HPDE6-E6E7 (cell line): ENCODE data around the gene NUP153.
"Not testable (repeated sequence)": the region's sequence is repeated elsewhere in the genome, so short reads cannot be mapped to it uniquely, and the experiment has no call there.

Experiments used
- DNase-seq: peaks from one replicate; pipeline ENCODE4 v3.0.0; 2011; ENCODE audit warnings: missing footprints; ENCODE audit errors: extremely low spot score

The NUP153 gene

DNA sequence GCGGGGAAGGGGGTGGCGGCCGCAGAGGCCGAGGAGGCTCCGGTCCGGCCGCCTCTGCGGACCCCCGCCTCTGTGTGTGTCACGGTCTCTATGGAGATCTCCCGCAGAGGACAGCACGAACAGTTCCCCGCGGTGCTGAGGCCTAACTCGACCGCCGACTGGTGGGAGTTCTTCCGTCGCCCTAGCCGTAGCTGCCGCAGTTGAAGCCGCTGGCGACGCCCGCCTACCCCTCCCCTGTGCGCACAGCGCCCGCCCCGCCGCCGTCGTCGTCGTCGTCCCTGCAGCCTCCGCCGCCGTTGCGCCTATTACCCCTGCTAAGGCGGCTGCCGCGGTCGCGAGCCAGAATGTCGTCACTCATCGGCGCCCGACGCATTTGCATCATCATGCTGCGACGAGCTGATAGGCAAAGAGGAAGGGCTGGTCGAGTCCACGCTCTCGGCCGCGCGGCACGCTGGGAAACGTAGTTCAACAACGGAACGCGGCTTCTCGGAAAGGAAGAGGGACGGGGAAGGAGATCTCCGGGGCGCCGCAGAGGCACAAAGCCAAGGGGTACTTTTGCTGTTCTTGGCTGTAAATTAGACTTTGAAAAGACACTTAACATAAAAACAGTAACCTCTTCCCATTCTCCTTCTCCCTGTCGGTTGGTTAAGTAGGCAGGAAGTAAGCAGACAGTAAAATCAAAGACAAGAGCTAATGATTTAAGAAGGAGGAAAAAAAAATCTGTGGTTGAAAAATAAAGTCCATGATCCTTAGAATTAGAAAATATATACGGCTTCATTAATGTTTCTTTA lies at the start of gene NUP153:
Gene NUP153 (minus strand): TSS at position 346 of the 791 bp plus-strand sequence. CDS start 538 bp downstream, outside the sequence.
- peak; percentile 91 for DNase-seq

GRCh38 chr6:17754254-17754653 lies 47.5 kb upstream of the NUP153 start:
- no peak for DNase-seq

GRCh38 chr6:17745324-17745723 lies 38.6 kb upstream of the NUP153 start:
- not testable (repeated sequence) for DNase-seq

DNA sequence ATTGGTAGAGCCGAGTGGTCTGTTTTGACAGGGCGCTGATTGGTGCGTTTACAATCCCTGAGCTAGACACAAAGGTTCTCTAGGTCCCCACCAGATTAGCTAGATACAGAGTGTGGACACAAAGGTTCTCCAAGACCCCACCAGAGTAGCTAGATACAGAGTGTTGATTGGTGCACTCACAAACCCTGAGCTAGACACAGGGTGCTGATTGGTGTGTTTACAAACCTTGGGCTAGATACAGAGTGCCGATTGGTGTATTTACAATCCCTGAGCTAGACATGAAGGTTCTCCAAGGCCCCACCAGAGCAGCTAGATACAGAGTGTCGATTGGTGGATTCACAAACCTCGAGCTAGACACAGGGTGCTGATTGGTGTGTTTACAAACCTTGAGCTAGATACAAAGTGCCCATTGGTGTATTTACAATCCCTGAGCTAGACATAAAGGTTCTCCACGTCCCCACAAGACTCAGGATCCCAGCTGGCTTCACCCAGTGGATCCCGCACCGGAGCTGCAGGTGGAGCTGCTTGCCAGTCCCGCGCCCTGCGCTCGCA lies 38.1 kb upstream of the NUP153 start:
- not testable (repeated sequence) for DNase-seq

DNA sequence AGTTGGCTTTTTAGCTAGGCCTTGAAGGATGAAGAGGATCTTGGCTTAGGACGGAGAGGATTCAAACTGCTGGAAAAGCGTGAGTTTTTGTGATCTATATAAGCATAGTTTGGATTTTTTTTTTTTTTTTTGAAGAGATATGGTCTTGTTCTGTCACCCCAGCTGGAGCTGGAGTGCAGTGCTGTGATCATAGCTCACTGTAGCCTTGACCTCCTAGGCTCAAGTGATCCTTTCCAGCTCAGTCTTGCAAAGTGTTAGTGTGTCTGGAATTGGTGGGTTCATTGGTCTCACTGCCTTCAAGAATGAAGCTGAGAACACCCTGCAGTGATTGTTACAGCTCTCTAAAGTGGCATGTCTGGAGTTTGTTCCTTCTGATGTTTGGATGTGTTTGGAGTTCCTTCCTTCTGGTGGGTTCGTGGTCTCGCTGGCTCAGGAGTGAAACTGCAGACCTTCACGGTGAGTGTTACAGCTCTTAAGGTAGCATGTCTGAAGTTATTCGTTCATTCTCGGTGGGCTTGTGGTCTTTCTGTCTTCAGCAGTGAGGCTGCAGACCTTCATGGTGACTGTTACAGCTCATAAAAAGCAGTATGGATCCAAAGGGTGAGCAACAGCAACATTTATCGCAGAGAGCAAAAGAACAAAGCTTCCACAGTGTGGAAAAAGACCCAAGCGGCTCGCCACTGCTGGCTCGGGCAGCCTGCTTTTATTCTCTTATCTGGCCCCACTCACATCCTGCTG lies 37.5 kb upstream of the NUP153 start:
- no peak for DNase-seq

DNA sequence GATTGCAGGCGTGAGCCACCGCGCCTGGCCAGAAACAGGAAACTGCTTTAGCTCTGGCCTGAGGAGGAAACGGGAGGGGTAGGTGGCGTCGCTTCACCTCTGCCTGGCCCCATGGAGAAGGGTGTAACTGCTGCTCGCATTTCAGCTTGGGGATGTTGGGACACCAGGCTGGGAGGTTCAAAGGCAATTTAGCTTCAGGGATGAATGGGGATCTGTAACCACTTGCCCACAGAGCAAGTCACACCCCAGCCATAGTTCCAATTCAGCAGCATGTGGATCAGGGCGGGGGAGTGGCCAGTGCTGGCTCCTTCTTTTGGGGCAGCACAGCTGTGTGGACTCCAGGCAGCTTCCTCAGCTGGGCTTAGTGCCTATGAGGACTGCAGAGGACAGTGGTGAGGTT lies 34.8 kb upstream of the NUP153 start:
- DNase-seq: peak; percentile 31

DNA sequence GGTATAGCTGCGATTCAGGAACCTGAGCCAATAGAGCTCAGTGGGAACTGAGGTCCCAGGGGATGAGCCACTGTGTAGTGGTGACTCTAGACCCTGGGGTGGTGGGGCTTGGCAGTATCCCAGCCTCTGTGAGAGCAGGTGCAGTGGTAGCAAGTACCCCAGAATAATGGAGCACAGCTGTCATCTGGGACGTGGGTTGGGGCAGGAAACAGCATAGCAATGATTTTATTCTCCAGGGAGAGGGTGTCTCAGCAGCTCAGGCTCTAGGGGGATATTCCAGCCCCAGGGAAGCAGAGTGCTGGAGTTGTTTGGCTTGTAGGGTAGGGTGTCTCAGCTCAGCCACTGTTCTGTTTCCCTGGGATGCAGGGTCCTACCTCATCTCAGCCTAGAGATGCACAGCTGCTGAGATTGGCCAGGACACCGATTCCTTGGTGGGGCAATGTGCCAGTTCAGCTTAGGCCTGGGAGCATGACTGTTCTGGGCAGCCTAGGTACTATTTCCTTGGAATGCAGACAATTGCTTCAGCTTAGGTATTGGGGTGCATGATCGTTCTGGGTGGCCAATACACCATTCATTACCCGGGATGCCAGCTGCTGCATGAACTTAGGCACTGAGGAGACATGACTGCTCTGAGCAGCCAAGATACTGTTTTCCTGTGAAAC lies 34.0 kb upstream of the NUP153 start:
- DNase-seq: no peak

DNA sequence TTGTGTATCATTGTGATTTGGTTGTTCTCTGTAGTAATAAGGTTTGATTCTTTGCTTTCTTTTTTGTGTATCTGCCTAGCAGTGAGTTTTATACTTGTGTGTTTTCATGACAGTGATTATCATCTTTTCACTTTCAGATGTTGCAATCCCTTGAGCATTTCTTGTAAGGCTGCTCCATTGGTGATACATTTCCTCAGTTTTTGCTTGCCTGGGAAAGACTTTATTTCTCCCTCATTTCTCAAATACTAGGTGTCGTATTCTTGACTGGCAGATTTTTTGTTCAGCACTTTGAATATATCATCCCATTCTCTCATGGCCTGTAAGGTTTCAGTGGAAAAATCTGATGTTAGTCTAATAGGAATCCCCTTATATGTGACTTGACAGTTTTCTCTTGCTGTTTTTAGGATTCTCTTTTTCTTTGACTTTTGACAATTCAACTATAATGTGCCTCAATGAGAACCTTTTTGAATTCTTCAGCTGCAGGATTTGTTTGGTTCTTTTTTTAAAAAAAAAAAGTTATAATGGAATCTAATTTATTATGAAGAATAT lies 31.1 kb upstream of the NUP153 start:
- DNase-seq: no peak

GRCh38 chr6:17735311-17735710 lies 28.6 kb upstream of the NUP153 start:
- not testable (repeated sequence) for DNase-seq

DNA sequence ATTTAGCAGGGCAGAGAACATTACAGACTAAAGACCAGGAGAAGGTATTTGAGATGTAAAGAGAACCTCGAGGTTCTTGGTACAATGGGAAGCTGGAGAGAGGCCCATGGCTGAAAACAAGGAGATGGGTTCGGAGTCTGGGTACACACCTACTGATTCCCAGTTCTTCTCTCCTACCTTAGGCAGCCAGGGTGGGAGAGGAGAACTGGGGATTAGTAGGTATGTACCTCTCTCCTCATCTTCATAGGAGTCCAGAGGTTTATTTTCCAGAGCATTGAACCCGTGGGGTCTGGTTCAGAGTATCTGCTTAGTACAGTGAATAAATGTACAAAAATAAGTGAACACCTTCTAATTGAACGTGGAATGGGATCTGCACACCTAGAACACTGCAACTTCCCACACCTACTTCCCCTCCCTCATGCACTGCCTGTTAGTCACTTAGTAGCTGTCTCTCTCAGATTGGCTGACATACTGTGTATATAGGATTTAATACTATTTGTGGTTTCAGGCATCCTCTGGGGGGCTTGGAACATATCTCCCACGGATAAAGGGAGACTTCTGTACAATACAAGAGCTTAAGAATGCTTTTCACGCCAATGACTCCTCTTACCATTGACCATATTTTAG lies 23.5 kb upstream of the NUP153 start:
- DNase-seq: no peak

DNA sequence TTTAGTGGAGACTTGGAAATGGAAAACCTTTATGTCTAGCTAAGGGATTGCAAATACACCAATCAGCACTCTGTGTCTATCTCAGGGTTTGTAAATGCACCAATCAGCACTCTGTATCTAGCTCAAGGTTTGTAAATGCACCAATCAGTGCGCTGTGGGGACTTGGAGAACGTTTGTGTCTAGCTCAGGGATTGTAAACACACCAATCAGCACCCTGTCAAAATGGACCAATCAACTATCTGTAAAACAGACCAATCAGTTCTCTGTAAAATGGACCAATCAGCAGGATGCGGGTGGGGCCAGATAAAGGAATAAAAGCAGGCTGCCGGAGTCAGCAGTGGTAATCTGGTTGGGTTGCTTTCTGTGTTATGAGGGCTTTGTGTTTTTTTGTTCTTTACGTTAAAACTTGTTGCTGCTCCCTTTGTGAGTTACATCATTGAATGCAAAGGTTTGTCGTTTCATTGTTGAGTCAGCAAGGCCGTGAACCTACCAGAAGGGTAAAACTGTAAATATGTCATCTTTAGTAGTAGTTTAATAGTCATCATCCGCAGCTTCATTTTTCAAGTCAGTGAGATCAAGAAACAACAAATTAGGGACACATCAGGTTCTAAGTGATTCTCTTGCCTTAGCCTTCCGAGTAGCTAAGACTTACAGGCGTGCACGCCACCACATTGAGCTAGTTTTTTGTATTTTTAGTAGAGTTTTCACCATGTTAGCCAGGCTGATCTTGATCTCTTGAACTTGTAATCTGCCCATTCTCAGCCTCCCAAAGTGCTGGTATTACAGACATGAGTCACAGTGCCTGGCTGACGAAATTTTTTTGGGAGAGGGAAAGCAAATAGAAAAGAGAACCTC lies 22.7 kb upstream of the NUP153 start:
- no peak for DNase-seq

DNA sequence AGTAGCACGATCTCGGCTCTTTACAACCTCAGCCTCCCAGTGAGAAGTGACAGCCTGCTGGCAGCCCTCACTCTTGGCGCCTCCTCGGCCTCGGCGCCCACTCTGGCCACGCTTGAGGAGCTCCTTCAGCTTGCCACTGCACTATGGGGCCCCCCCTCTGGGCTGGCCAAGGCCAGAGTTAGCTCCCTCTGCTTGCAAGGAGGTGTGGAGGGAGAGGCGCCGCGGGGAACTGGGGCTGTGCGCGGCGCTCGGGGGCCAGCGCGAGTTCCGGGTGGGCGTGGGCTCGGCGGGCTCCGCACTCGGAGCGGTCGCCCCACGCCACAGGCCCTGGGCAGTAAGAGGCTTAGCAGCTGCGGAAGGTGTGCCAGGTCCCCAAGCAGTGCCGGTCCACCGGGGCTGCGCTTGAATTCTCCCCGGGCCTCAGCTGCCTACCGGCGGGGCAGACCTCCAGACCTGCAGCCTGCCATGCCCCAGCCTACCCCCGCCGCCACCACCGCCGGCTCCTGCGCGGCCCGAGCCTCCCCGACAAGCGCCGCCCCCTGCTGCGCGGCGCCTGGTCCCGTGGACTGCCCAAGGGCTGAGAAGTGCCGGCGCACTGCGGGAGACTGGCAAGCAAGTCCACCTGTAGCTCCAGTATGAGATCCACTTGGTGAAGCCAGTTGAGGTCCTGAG lies 22.0 kb upstream of the NUP153 start:
- DNase-seq: no peak

- DNase-seq: no peak
Measured at GRCh38 chr6:17725083-17725482, 18.4 kb upstream of the NUP153 start.

GRCh38 chr6:17724341-17724740 lies 17.6 kb upstream of the NUP153 start:
- DNase-seq: peak; percentile 17

- no peak for DNase-seq
Measured at GRCh38 chr6:17721671-17722070, 14.9 kb upstream of the NUP153 start.

DNA sequence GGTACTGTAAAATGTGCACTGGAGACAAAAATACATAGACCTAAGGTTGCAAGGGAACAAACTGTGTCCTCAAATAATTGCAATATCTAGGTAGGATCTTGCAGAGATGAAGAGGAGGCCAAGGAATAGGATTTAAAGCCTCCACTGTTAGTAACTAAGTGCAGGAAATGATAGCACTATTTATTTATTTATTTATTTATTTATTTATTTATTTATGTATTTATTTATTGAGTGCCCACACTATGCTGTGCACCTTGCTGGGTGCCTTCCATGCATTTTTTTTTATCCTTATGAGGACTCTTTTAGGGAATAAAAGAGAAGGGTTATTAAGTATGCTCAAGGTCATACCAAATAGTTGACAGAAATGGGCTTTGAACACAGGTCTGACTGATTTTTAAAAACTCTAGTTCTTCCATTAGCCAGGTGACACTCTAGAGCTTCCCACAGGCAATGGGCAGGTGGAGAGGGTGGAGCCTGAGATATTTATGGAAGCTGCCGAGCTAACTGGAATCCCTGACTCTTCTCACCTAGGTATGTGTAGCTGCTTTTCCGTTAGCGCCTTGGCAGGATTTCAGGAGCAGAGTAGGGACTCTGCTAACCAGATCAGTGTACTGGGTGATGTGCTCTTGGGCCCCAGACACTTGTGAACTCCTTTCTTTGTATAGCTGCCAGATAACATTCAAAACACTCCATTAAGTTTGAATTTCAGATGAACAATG lies 12.8 kb upstream of the NUP153 start:
- no peak for DNase-seq

DNA sequence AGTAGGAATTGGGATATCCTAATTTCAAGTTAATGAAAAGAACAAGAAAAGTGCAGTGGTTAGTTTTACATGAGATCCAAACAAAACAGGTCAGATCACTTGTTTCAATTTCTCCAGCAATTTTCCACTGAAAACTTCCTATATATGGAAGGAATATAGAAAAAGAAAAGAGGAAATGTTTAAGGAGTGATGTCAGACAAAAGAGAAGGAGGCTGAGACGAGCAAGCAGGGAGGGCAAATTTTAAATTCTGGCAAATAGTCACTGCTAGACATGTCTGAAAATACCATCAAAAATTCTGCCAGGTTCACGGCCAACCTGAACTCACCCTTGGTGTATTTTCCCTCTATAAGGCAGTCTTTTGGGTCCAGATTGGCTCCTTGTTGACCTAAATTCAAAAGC lies 9.5 kb upstream of the NUP153 start:
- no peak for DNase-seq

GRCh38 chr6:17714879-17715851 lies 8.4 kb upstream of the NUP153 start:
- peak; percentile 72 for DNase-seq
